ENCODE results near the gene SHH.

- no peak for TF ChIP-seq POLR2A (IDR thresholded peaks at IDR 0.05)
- no peak for TF ChIP-seq CTCF (IDR thresholded peaks at IDR 0.05)
Observed at GRCh38 chr7:155778349-155778748, 33.9 kb downstream of the SHH start.

All from testis (tissue), 2 donors.